Measurements from ENCODE around the gene HPSE2.
"Not testable (repeated sequence)": the region's sequence is repeated elsewhere in the genome, so short reads cannot be mapped to it uniquely, and the experiment has no call there.

Gene HPSE2

GRCh38 chr10:99005254-99005653, 230.4 kb downstream of the HPSE2 start:
- ATAC-seq = no peak
- no peak for DNase-seq

DNA sequence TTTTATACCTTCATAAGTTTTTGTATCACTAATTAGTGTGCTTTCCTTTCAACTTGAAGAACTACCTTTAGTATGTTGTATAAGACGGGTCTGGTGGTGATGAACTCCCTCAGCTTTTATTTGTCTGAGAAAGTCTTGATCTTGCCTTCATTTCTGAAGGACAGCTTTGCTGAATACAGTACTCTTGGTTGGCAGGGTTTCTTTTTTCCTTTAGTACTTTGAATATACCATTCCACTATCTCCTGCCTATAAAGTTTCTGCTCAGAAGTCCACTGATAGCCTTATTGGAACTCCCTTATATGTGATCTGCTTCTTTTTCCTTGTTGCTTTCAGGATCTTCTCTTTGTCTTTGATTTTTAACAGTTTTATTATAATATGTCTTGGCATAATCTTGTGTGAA, 230.9 kb downstream of the HPSE2 start:
- ATAC-seq = no peak

GRCh38 chr10:99002392-99002791, 233.3 kb downstream of the HPSE2 start:
- no peak for DNase-seq
- no peak for ATAC-seq

More for the DNA sequence above, 230.9 kb downstream of the HPSE2 start:
- no peak for DNase-seq

DNA sequence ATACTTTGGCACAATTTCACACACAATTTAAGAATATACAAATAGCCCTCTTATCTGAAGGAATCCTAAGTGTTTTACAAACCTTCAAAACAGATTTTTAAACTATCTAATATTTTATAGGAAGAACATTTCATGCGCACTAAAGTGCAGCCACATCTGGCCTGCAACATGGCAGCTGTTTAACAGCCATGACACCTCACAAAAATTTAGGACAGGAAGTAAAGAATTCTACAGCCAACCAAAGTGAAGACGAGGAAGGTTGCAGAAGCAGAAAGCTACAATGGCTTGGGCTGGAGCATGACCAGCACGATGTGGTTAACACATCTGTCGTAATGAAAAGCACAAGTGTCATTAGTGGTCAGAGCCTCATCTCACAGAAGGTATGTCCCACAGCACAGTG, 238.1 kb downstream of the HPSE2 start:
- no peak for ATAC-seq
- DNase-seq = no peak

- DNase-seq = no peak
- ATAC-seq = no peak
Observed at GRCh38 chr10:98994030-98994429, 241.6 kb downstream of the HPSE2 start.

GRCh38 chr10:98983751-98984150, 251.9 kb downstream of the HPSE2 start:
- DNase-seq, ATAC-seq: not testable (repeated sequence)

GRCh38 chr10:98980353-98980752, 255.3 kb downstream of the HPSE2 start:
- ATAC-seq (no peak), DNase-seq (no peak)

DNA sequence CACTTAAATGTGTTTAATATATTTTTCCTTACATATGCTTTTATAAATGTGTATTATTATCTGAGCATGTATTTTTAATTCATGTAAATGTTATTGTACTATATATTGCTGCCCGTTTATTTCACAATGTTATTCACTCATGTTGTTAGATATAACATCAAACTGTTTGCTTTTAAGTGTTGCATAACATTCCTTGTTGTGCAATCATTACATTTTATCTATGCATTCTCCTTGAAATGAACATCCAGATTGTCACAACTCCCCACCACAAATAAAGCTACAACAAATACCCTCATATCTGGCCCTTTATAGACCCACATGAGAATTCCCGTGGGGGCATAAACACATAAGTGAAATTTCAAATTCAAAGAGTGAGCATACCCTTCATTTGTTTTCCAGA, 264.2 kb downstream of the HPSE2 start:
- no peak for ATAC-seq
- no peak for DNase-seq

DNA sequence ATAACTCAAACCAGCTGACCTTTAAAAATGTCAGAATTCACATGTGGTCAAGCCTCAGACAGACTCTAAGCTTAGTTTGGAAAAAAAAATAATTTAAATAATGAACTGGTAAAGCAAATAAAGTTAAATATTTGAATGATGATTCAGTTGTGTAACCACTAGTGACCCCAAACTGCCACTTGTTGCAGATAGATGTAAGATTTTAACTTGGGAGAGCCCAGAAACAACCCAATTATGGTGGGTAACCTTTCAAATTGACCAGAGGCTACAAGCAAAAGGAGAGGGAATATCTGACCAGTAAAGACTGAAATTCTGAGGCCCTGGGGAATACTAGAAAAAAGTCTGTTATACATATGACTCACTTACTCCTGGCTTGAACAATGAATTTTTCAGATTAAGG, 268.1 kb downstream of the HPSE2 start:
- DNase-seq (no peak), ATAC-seq (no peak)

DNA sequence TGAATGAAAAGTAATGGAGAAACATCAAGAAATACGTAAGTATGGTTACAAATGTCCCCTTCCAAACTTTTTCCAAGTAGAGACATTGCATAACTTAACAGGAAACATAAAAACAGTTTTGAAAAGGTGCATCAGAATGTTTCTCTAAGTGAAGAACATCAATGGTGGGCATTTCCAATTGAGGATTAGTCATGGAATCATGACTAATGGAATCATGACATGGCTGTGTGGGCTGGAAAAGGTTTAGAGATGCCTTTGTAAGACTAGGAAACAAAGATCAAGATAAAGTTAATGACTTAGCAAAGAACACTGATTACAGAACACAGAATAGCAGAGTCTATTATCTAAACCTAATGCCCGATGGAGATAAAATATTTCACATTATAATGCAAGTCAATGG, 272.0 kb downstream of the HPSE2 start:
- no peak for DNase-seq
- ATAC-seq = no peak

DNA sequence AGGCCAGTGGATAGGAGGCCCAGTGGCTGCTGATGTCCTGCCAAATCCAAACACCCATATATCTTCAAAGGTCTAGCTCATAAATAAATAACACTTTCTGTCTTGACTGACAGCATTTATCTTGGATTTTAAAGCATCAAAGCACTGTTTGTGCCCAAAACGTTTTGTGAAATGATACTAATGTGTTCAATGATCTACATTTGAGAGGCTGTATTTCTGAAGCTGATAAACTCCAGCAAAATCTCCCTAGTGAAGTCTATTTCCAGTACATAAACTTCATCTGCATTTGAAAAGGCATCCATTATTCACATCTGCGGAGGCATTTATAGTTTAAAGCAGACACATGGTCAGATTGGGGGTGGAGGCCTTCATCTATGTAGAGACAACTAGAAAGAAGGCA, 276.3 kb downstream of the HPSE2 start:
- ATAC-seq (no peak), DNase-seq (no peak)

DNA sequence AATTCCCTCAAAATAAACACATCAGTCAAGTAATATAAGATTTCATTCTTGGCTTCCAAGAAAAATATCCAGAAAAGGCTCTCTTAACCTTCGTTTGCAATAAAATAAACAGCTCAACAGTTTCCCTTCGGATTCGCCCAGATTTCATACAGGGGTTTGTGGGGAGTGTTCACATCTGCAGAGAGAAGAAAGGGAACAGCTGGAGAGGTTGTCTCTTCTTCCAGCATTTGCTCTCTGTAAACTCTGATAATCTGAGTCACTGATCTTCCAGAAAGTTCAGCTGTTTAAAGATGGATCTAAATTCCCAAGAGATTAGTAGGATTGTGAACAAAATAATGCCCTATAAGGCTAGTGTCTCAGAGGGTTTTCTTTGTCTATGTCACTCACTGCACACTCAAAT, 277.9 kb downstream of the HPSE2 start:
- DNase-seq (no peak), ATAC-seq (no peak)

DNA sequence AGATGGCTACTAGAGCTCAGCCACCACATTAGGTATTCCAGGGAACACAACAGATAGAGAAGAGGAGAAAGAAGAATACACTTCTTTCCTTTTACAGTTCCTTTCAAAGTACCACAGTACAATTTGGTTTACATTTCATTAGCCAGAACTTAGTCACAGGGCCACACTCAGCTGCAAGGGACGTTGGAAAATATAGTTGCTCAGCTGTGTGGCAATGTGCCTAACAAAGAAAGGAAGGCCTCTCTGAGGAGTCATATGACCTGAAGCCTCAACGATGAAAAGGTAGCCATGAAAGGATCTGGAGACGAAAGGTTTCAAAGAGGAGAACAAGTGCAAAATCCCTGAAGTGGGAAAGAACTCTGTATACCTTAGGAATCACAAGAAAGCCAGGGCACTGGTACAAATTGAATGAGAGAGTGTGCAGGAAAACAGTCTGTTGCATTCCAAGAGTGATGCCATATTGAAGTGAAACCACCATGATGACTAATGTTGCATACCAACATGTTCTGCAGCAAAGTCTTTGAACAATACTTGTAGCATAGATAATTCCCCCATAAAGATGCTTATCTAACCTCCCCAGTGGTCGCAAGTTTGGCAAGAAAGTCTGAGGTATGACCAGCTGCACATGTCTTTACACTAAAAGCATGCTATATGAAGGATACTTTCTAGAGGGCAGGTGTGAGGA, 278.9 kb downstream of the HPSE2 start:
- no peak for DNase-seq
- ATAC-seq = no peak

DNA sequence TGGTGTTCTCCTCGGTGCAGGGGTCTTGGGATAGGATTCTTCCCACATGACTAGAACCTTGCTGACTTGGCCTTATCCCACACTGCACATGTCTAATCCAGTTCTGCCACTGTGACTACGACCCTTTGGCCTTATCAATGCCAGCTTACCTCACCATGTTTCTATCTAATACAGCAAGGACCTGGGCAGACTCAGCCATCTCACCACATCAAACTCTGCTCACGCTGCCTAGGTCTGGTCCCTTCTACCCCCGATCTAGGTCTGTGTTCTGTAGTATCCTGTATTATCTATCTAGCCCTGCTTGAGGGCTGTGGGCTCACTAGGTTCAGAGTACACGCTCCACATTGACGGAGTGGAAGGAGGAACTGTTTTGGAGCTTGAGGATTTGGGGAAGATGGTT, 282.4 kb downstream of the HPSE2 start:
- no peak for ATAC-seq
- DNase-seq = no peak

GRCh38 chr10:98951269-98952000, 284.2 kb downstream of the HPSE2 start:
- no peak for DNase-seq

GRCh38 chr10:98950106-98950505, 285.5 kb downstream of the HPSE2 start:
- DNase-seq (no peak), ATAC-seq (no peak)

More at GRCh38 chr10:98951269-98952000, 284.2 kb downstream of the HPSE2 start:
- ATAC-seq = no peak

DNA sequence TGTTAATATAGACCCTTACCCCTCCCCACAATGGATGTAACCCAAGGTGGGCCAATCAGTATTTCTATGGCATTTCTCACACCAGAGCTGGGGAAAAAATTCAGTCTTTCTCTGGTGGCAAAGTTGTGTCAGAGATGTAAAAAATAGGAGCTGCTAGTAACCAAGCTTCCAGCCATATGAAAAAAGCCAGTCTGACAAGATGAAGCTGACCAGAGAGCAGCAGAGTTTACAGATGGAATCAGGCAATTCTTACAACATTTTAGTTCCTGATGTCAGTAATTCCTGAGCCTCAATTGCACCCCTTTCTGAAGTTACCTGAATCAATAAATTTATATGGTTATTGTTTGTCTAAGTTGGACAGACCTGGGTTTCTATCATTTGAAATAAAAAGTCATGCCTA, 286.3 kb downstream of the HPSE2 start:
- no peak for ATAC-seq

DNA sequence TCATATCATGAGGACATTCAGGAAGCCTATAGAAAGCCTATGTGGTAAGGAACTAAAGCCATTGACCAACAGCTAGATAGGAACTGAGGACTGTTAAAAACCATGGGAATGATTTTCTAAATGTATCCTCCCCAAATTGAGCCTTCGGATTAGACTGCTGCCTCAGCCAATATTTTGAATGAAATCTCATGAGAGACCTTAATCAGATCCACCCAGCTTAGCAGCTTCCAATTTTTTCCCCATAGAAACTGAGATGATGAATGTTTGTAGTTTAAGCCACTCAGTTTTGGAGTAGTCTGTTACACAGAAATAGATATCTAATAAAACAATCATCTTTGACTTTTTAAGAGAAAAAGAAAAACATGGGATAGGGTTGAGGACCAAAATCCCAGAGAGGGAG, 292.0 kb downstream of the HPSE2 start:
- DNase-seq (no peak), ATAC-seq (no peak)

More for the DNA sequence above, 286.3 kb downstream of the HPSE2 start:
- DNase-seq = no peak

DNA sequence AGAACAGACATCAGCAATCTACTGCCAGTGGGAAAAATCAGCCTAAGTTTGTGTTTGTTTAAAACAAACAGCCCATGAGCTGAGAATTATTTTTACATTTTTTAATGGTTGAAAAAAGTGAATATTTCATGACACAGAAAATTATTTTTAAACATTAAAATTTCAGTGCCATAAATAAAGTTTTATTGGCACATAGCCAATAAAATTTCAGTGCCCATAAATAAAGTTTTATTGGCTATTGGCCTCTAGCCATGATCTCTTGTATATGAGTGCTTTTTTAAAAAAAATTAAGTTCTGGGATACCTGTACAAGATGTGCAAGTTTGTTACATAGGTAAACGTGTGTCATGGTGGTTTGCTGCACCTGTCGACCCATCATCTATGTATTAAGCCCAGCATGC, 305.9 kb downstream of the HPSE2 start:
- ATAC-seq (no peak), DNase-seq (no peak)

- ATAC-seq (no peak), DNase-seq (no peak)
Observed at GRCh38 chr10:98925651-98926050, 310.0 kb downstream of the HPSE2 start.

- DNase-seq = no peak
- no peak for ATAC-seq
Observed at GRCh38 chr10:98924526-98924925, 311.1 kb downstream of the HPSE2 start.

GRCh38 chr10:98921316-98921715, 314.3 kb downstream of the HPSE2 start:
- ATAC-seq = no peak
- DNase-seq = no peak

DNA sequence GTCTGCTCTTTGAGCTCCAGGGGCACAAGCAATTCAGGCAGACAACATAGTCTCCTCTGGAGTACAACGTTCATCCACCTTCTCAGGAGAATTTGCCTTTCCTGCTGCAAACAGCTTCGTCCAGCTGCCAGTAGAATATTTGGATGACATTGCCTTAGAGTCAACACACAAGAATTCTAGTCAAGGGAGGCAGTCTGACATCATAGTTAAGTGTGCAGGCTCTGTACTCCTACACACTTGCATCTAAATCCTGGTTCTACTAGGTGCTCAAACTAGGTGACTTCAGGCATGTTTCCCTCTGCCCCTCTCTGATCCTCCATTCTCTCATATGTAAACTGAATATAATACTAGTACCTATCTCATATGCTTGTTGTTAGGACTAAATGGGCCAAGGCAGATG, 314.8 kb downstream of the HPSE2 start:
- ATAC-seq = no peak
- no peak for DNase-seq

- ATAC-seq (no peak), DNase-seq (no peak)
Observed at GRCh38 chr10:98920360-98920759, 315.3 kb downstream of the HPSE2 start.

Data from stimulated activated naive CD8-positive, alpha-beta T cell treated with anti-CD3 and anti-CD28 coated beads, Interleukin-15, Interleukin-2, amounts not matched to agents 100 U/mL and 50 U/mL, for 24 hours (primary cell).